ENCODE results near the gene TP73.

GRCh38 chr1:3717715-3718601, 65.6 kb downstream of the TP73 start:
- TF ChIP-seq MXI1 (conservative IDR thresholded peaks at IDR 0.05; ENCODE audit: poor library complexity, severe bottlenecking) (no peak), CTCF (IDR thresholded peaks at IDR 0.05; ENCODE audit: poor library complexity, severe bottlenecking) (no peak), TAF1 (IDR thresholded peaks at IDR 0.05; ENCODE audit: low read depth) (no peak), EP300 (conservative IDR thresholded peaks at IDR 0.05; ENCODE audit: poor library complexity, severe bottlenecking) (no peak)

Measured in neural cell (in vitro differentiated cells).